HuH-7 (cell line): Measurements from ENCODE around the gene NAA80.

Source experiments
- DNase-seq: peaks from one replicate; pipeline ENCODE4 v3.0.0; 2011; ENCODE audit warnings: low spot score

Gene NAA80

DNA sequence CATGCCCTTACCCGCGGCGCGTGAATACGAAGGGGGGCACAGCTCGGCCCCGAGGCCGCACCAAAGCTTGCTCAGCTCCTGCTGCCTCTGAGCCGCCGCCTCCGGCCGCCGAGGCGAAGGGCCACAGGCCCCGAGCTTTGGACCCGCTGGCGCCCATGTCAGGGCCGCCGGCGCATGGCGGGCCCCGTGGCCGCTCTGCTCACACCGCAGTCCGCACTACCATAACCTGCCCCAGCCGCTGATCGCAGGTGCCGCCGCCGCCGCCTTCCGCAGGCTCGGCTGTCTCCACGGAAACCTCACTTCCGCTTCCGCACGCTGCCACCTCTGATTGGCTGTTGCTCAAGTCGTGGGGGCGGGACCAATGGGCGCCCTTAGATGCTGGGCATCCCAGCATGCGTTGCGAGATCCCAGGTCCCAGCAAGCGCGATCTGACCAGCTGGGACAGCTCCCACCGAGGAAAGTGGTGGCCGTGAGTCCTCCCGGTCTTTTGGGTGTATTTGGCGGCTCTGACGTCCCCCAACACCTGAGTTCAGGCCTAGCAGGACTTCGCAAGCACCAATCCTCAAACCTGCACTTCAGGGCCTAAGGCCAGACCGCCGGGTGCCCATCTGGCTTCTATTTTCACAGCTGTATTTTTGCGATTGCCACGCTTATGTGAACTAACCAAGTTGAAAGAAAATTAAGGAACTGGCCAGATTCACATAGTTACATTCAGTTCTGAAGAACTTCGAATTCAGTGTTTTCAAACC lies 28.9 kb upstream of the NAA80 start, which contains the start of gene TUSC2:
TSS of gene TUSC2 (minus strand) at position 281 of the 749 bp plus-strand sequence. CDS start at position 157, 124 bp downstream.
- DNase-seq = peak; percentile 98

DNA sequence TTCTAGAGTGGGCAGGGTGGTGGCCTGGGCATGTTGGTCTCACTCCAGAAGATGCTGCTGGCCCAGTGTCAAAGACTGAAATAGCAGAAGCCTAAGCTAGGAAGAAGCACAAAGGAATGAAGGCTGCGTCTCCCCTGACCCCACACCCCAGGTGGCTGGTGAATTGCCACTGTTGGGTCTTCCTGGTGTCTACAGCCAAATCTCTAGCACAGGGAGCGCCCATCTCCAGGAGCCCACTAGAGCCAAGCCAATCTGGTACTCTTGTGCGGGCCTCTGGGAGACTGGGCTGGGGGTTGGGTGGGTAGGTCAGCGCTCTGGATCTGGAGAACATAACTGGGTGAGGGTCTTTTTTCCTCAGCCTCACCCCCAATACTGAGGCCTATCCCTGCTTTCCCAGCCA lies 27.9 kb upstream of the NAA80 start:
- no peak for DNase-seq

DNA sequence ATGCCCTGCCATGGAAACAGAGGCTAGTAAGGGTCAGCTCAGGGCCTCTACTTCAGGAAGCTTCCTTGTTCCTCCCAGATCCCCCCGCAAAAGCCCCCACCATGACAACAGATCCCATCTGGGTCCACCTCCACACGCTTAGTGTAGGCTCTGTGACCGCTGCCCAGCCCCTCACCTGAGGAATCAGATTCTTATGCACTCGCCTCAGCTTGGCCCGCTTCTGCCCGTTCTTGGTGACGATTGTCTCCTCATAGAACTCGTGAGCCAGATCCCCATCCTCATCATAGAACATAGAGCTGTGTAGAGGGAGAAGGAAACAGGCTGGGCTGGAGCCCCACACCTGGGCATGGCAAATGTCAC lies 27.0 kb upstream of the NAA80 start:
- no peak for DNase-seq

DNA sequence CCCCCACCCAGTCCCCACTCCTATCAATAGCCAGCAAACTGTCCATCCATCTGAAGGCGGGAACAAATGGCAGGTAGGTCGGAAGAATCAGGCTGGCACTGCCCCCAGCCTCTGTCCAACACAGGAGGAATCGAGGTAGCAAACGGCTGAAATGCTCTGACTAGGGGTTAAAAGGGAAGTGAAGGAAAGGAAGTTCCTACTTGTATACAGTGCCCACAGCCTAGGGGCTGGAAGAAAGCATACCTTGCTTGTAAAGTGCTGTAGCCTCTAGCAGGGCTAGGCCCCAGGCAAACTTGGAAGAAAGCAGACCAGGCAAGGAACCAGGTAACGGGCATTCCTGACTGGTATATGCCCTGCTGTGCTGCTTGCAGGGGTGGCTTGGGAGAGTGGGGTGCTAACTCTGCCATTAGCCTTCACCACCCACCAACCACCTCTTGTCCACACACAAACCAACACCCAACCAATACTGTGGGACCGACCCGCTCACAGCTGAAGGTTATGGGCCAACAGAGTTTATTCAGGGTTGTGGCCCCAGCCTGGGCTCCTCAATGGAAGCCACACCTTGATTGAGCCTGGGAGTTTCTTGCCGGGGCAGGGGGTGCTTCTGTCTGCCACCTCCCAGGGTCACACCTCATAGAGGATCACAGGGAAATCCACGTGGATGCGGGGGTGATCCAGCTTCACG lies 26.4 kb upstream of the NAA80 start:
- no peak for DNase-seq

DNA sequence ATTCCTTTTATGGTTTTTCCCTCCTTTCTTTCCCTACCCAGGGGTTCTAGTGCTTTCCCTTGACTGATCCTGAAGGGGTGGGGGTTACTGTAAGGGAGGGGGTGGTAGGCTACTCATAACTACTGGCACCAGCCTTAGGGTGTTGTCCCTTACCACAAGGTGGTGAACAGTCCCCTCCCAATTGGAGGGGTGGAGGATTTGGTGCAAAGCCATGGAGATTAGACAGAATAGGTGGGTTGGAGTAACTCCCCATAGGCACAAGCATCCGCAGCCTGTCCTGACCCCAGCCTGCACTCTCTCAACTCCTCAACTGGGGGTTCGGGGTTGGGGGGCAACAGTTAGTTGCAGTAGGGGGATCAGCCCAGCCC lies 25.9 kb upstream of the NAA80 start:
- no peak for DNase-seq

DNA sequence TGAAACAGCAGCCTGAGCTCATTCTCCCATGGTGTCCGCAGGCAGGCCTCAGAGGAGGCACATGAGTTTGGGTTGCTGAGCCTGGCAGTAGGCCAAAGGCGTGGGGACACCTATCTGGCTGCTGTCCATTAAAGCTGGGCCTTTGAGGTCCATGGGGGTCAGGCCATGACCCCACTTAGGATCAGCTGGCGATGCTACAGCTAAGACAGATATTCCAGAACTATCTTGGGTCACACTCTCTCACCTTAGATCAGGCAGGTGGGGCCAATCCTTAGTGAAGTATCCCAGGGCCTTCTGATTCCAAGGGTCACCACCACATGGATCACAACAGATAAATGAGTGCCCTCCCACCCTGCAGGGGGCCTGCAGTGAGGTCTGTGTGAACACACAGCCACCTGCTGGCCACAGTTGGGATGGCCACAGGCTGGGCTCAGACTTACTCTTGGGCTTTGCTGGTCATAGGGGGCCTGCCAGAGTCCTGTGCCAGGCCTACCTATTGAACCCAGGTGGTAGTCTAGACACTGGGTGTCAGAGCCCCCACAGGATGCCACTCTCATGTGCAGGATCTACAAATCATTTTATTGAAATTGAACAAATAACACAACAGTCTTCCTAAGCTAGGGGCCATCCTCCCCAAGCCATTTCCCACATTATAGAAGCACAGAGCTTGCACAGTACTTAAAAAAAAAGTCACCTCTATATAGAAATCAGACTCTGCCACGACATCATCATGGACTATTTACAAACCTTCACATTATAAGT lies 25.3 kb upstream of the NAA80 start:
- DNase-seq = peak; percentile 88

DNA sequence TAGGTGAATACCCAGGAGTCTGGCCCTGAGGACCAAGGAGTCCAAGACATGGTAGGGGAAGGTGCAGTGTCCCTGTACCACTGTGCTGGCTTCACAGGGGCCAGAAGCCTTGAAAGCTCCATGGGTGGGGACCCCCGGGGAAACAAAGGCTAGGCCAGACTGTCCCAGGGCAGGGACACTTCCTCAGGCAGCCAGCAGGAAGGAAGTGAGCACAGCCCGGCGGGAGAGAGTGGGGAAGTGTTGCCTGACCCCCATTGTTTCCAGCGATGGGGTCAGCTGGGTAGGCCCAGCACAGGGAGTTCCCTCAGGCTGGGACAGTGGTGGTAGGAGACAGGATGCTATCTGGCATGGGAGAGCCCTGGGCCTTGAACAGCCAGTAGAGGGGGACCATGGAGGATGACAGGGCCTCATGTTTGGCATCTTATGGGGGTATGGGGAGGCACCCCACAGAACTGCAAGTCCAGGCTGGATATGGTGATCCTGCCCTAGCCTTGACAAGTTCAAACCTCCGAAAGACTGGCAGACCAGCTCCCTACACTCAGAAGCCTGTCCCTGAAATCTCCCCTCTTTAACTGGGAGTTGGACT lies 24.5 kb upstream of the NAA80 start:
- DNase-seq = no peak

DNA sequence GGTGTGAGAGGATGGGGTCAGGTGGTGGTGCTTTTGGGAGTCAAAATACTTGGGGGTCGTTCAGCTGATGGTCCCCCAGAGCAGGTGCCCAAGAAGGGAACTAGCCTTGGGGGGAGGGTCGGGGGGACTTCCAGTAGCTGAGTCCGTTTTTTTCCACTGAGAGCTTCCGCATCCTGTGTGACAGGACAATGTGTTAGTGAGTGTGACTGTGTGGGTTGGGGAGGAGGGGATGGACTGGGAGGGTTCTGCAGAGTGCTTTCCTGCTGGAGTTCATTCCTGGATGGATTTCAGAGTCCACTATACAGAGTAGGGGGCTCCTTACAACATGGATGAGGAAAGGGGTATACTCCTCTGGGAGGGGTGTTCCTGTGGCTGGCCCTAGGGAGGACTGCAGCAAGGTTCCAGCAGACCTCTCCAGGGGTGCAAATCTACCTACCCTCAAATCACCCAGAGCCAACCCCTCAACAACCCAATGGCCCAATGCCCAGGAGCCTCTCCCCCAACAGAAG lies 23.9 kb upstream of the NAA80 start:
- DNase-seq = no peak

DNA sequence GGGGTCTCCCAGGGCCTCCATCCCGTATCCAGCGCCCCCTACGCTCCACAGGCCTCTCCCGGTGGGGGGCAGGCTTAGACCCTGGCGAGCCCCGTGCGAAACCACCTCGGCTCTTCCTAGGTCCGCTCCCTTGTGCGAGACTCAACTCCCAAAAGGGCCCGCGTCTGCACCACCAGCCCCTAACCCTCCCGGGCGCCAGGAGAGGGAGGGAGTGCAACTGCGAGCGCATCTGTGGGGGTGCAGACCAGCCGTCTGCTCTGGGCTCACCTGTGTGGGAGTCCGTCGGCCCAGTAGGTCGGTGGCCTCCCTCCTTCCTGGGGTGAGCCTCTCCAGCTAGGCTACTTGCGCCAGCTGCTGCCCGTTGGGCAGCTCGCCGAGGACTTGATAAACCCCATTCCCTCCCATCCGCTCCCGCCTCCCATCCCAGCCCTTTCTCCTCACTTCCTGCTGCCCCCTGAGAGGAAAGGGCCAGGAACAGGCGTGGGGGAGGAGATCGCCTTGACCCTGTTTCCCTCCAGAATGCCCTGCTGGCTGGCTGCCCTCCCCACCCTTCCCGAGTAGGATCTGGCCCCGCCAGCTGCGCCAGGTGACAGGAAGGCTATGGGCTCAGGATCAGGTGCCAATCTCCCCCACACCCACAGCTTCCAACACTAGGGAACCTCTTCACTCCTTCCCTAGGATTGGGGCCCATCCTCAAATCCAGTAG lies 23.3 kb upstream of the NAA80 start, which contains the start of gene HYAL2:
TSS of gene HYAL2 (minus strand) at position 360 of the 706 bp plus-strand sequence. CDS start 2,256 bp downstream, outside the sequence.
- DNase-seq = no peak

DNA sequence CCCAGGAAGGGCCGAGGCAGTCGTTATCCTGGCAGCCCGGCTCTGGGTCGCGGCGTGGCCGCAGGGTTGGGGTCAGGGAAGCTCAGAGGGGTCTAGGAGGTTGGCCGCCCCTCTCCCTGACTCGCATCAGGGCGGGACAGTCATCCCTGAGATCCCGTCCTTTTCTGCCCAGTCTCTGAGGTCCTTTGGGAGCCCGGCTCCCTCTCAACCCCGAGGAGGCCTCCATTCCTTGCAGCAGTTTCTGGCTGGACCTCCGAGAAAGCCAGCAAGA lies 22.8 kb upstream of the NAA80 start:
- DNase-seq = no peak

DNA sequence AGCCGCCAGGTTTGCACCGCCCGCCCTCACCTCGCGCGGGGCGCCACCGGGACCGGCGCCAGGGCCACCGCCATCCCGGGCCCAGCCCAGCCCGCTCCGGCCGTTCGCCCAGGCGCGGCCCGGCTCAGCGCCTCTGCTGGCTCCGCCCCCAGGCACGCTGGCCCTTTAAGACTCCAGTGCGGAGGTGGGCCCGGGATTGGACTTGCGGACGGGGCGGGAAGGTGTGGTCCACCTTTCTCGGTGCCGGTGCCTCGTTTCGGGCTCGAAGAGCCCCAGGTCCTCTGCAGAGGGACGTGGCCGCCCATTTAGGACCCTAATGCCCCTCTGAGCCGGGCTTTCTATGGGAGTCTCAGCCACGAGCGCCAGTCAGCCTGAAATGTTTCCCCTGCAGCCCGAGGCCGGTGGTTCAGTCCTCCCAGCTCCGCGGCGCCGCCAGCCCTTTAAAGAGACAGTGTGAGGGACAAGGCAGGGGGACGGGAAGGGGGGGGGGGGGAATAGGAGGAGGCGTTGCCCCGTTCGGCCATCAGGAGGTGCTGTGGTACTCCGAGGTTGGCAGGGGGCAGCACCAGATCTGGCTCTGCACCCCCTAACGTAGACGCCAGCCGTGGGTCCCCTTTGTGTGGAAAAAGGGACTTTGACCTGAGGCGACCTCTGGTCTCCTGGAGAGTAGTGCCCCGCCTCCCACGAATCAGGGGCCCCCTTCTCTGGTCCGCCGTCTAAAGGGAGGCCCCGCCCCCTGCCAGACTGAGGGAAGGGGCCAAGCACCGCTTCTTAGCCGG lies 22.3 kb upstream of the NAA80 start:
- DNase-seq = peak; percentile 91

DNA sequence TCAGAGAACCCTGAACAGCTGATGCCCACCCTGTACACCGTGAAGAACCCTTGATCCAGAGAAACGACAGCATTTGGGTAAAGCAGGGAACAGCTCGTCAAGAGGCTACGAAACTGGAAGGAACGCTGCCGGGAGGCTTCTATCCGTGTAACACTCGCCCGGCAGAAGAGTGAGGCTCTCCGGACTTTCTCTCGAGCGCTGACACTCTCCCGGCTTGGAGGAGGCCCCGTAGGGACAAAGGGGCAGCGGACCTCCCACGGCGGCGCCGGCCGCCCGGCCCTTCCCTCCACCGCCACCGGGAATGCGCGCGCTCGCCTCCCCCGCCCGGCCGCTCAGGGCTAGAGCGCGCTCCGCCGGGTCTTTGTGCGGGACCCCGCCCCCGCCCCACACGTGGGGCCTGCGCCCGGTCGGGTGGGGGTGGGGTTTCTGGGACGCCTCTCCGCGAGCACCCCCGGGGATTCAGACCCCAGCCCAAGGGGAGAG lies 21.7 kb upstream of the NAA80 start:
- peak; percentile 77 for DNase-seq

DNA sequence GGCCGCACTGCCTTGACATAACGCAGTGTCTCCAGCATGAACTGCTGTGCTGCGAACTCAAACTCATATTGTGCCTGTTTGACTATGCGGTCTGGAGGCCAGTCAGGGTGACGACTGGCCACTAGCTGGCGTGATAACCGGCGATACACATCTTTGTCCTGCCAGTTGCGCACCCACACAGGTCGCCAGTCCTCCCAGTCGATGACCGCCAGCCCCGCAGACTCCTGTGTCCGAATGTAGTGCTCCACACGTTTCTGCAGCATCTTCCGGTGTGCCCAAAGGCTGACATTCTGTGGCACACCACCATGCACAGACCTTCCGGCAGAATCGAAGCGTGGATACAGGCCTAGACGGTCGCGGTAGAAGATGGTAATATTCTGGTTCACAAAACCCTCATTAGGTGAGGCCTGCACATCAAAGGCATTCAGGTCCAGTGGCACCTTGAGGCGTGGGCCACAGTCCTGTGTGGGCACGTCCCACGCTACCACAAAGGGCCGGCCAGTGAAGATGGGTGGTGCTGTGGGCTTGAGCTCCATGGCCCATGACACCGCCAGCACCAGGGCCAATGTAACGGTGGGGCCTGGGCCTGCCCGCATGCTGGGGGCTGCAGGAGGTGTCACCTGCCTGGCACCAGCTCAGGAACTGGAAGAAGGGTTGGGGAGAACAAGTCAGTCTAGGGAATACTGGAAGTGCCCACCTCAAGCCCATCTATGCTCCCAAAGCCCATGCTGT lies 20.9 kb upstream of the NAA80 start:
- no peak for DNase-seq

DNA sequence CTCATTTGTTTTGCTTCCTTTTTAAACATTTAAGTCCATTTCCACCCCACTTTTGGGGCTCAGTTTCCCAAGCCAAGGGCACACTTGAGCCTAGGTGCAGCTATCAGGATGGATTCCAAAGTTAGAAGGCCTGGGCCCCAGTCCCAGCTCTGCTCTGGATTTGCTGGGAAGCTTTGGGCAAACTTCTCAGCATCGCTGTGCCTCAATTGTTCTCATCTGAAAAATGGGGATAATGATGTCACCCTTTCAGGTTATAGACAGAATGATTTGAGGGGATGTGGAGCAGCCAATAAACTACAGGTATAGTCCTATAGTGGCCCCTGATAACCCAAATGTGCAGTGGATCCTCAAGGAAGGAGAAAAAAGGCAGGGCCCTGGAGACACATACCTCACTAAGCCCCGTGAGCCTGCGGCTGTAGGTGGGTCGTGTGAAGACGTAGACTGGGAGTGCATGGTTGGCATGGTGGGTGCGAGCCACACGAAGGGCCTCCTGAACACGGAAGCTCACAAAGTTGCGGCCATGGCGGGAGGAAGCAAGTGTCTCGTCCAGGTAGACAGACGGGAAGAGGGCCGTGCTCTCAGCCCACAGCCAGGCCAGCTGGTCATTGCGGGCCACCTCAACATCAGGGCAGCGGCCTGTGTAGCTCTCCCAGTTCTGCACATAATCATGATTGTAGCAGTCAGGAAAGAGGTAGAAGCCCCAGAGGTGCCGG lies 20.1 kb upstream of the NAA80 start:
- no peak for DNase-seq

DNA sequence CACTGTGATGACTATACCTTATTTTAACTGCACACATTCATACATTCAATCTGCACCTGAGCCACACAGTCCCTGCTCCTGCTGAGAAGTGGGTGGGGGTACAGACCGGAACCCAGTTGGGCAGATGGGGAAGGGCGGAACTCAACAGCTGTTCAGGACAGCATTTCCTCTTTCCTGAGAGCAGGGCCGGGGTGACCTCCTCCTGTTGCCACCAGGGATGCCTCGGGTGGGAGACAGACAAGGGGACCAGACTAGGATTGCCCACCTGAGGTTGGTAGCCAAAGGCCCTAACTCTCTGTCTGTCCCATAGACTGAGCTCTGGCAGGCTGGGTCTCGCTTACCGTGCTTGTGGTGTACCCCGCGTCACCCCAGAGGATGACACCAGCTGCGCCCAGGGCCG lies 19.4 kb upstream of the NAA80 start:
- DNase-seq = no peak

DNA sequence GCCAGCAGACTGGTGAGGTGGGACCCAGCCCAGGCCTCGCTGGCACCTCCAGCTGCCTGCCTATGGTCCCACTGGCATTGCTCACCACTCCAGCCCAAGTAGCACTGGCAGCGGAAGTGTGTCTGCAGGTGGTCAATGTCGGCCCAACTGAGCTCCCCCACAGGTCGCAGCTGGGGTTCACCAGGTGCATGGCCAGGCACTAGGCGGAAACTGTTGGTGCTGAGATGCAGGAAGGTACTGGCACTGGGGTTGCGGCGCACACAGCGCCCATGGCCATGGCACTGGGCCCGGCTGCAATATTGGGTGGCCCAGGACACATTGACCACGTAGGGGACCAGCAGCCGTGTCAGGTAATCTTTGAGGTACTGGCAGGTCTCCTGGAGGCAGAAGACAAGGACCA lies 19.0 kb upstream of the NAA80 start:
- DNase-seq = no peak

DNA sequence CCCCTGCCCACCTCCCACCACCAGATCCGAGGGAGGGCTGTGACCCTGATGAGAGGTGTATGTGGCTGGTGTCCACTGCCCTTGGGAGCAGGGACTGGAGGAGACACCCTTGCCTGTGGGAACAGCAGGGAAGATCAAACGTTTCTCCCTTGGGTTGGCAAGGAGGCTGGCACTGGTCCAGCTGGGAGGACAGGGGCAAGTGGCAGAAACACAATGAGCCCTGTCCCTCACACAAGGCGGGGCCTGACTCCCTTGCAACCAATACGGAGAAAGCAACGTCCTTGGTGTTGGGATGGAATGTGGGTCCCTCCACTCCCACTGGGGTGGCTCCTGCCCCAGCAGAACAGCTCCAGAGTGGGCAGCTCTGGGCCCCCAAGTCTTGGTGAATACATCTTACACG lies 18.1 kb upstream of the NAA80 start:
- DNase-seq = no peak

DNA sequence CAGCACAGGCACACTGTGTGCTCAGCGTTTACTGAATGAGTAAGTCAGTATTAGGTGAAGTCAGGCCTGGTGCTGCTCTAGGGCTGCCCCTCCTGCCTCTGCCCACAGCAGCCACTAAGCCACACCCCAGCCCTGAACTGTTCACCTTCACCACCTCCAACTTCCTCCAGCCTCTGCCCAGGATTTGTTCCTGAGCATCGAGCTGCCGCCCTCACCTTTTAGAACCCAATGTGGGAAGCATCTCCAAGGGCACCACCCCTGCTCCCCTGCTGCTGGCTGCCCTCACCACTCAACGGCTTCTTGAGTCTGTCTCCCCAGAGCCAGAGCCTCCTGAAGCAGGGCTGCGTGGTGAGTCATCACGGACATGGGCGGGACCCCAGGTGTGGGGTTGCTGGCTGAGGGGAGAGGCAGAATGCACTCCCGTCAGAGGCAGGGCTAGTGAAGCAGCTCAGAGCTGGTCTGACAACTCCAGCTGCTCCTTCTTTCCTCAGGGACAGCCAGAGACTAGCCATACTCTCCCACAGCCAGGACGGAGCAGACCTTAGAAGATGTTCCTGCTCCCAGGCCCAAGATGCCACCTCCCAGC lies 17.5 kb upstream of the NAA80 start:
- DNase-seq = no peak

DNA sequence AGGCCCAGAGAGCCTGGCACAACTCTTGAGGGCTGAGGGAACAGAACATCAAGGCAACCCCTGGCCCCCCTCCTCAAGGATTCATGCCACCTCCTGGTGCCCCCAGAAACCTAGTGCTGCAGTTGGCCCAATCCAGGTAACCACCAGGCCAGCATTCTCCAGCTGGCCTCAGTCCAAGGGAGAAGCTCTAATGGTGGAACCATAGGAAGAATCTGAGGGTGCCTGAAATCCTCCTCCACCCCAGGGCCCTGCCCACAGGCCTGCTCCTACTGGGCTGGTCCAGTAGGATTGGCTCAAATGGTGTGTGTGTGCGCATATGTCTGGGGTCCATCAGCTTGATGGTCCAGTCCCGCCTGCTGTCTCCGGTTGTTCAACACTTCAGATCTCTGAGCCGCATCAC lies 15.6 kb upstream of the NAA80 start:
- no peak for DNase-seq
